GM18951 (cell line): ENCODE data around the gene AGMO.

Experiments
- POLR2A ChIP-seq: IDR thresholded peaks from 4 replicates; pipeline ENCODE4 v1.6.1; 2011; ENCODE audit warnings: mild to moderate bottlenecking; ENCODE audit not compliant: insufficient read length, insufficient read depth; ENCODE audit errors: extremely low read depth
- in situ Hi-C: fragments of 300-500 bp; cut with MboI; formaldehyde crosslinking; loops from one replicate; pipeline ENCODE4 v1.12.0; 2022; ENCODE audit warnings: low sequenced_read_pairs, mixed read lengths, inconsistent platforms; ENCODE audit not compliant: unreplicated experiment

AGMO gene

DNA sequence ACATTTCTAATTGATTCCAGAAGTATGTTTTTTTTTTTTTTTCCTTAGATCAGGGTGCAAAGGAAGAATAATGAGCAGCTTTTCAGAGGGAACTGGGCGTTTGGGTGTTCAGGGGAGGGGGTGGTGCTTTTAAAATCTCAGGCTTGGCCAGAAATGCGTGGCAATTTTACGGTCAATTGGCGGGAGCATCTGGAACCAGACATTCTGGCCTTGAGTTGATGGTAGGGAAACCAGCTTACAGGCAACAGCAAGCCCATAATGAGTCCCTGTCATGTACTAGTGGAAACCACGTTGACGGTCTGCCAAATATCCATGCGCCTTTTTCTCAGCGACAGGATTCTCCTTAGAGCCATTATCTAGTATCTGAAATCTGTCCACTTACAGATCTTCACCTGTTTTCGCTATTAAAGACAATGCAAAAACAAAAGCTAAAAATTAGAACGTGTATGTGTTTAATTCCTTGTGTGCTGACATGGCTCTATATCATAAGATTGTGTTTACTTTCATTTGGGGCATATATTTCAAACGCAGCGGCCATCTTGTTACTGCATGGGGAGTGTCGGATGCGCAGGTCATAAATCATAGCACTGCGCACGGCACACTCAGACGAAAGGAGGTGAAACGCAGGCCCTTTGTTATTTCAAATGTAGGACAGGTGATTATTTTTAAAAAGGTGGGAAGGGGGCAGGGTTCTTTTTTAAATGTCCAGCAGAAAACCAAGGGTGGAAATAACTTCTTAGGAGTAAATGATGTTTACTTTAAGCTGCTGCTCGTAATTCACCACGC, 209.2 kb downstream of the AGMO start:
- no peak for TF ChIP-seq POLR2A
- in situ Hi-C loops, result no loop called here

DNA sequence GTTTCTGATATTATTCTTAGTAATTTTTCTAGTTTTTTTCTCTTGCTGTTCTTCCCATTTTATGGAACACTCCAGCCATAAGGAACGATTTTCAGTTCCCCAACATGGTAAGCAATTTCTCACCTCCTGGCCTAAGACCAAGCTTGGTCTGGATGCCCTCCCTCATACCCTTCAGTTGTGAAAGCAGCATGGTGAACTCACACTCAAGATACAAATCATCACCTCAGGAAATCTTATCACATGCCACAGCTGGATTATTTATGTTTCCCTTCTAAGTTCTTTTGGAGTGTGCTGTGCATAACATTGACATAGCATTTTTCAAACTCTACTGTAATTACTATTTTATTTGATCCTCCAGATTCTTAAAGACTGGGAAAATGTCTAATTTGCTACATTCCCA, 216.6 kb downstream of the AGMO start:
- in situ Hi-C loops, result no loop called here
- TF ChIP-seq POLR2A, result no peak

DNA sequence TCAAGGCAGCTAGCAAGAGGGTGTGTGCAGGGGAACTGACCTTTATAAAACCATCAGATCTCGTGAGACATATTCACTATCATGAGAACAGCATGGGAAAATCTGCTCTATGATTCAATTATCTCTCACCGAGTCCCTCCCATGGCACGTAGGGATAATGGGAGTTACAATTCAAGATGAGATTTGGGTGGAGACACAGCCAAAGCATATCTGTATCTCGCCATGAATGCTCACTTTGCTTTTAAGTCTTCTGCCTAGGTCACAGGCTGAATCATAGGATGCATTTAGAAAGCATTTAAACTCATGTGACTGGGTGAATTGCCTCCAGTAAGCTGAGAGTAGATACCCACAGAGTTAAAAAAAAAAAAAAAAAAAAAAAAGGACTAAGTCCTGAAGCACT, 220.0 kb downstream of the AGMO start:
- in situ Hi-C loops, result no loop called here
- TF ChIP-seq POLR2A, result no peak

GRCh38 chr7:15336146-15336545, 225.7 kb downstream of the AGMO start:
- no peak for TF ChIP-seq POLR2A
- in situ Hi-C loops, result no loop called here

GRCh38 chr7:15335390-15335789, 226.4 kb downstream of the AGMO start:
- in situ Hi-C loops, result no loop called here
- no peak for TF ChIP-seq POLR2A

DNA sequence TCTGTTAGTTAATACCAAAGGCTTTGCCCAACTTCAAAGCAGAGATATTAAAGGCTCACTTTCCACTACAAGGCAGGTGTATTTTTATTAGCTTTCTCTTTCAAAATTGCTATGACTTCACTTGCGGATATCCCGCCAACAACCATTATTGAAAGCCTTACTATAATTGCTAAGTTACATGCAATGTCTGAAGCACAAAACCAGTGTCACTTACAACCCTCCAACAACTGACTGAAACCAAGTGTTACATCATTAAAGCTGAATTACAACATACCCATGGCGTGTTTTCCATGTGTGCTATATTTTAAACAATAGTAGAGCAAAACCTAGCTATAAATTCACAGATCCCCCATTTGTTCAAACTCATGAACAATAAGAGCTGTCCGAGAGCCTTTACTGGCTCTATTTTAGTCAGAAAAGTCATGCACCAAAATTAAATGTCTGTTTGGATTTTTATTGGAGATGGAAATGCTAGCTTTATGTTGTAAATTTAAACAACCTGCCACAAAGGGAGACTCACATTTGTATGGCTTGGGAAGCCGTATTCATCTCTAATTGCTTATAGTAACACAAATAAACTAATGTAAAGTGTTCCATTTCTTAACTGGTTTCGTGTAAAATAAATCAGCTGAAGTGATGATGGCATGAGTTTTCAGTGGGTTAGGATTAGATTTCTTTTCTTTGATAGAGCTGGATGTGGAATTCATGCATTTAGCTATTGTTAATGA, 227.1 kb downstream of the AGMO start:
- in situ Hi-C loops, result no loop called here
- TF ChIP-seq POLR2A, result no peak

DNA sequence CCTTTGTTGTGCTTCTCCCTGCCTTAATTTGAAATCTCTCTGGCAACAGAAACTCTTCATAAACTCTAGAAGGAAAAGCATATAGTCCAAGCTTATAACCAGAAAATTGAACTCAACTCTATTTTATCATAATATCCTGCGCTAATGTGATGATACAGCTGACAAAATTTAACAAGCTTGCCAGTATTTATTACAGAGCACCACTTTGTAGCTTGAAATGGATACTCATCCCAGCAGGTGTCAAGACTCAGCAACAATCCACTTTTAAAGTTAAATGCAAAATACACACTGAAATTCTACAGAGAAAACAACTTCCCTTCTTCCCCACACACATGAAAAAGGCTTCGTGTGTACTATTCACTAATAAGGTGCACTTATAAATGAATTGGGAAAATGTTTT, 228.9 kb downstream of the AGMO start:
- in situ Hi-C loops, result no loop called here
- TF ChIP-seq POLR2A, result no peak

DNA sequence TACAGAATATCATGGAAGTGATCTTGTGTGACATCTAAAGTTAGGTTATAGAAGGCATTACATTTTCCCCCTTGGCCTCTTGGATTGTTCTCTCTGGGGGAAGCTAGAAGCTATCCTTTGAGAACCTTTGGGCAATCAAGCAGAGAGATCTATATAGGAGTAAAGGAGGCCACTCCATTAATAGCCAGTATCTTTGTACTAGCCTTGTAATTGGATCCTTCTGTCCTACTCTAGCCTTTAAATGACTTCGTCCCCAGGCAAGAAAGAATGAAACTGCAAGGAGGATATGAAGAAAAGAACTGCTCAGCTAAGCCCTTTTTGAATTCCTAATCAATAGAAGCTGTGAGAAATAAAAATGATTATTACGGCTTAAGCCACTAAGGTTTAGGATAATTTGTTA, 230.9 kb downstream of the AGMO start:
- in situ Hi-C loops, result no loop called here
- TF ChIP-seq POLR2A, result no peak

GRCh38 chr7:15327001-15327400, 234.8 kb downstream of the AGMO start:
- in situ Hi-C loops, result no loop called here
- TF ChIP-seq POLR2A, result no peak

- in situ Hi-C loops, result no loop called here
- TF ChIP-seq POLR2A, result no peak
Observed at GRCh38 chr7:15326044-15326644, 235.7 kb downstream of the AGMO start.

GRCh38 chr7:15323550-15323949, 238.3 kb downstream of the AGMO start:
- TF ChIP-seq POLR2A, result no peak
- in situ Hi-C loops, result loop anchor here (25.0 kb wide), 1 partner anchor 764 kb away; no protein-coding TSS in a partner anchor

DNA sequence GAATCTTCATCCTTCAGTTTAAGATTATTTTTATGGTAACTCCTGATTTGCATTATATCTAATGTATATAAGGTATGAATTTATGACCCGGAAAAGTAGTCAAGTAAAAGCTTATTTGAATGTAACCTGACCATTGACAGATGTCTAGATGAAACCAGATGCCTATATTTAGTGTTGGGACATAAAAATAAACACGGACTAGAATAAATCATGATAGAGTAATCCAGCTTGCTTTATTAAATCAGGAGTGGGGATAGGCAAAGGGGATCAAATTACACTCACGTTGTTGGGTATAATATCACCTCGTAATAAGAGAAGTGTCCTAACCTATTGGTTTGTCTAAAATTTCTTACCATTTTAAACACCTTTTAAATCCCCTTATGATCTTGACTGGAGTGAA, 244.6 kb downstream of the AGMO start:
- TF ChIP-seq POLR2A, result no peak
- in situ Hi-C loops, result loop anchor here (25.0 kb wide), 1 partner anchor 770 kb away; no protein-coding TSS in a partner anchor

DNA sequence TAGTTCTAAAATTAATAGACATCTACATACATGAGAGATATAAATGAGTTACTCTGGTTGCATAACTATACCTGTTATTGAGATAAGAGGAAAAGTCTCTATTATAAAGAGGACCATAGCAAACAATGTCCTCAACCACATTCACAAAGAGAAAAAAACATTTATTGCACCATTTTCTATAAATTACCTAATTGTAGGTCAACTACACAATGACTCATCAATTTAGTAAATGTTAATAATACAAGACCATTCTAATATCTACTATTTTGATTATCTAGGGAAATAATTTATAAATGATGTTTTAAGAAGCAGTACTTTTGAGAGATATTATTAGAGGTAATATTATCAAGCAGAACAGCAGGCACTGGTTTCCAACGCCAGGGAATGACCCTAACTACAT, 246.1 kb downstream of the AGMO start:
- in situ Hi-C loops, result loop anchor here (25.0 kb wide), 1 partner anchor 772 kb away; no protein-coding TSS in a partner anchor
- no peak for TF ChIP-seq POLR2A

GRCh38 chr7:15314922-15315321, 246.9 kb downstream of the AGMO start:
- no peak for TF ChIP-seq POLR2A
- in situ Hi-C loops, result loop anchor here (25.0 kb wide), 1 partner anchor 772 kb away; no protein-coding TSS in a partner anchor

DNA sequence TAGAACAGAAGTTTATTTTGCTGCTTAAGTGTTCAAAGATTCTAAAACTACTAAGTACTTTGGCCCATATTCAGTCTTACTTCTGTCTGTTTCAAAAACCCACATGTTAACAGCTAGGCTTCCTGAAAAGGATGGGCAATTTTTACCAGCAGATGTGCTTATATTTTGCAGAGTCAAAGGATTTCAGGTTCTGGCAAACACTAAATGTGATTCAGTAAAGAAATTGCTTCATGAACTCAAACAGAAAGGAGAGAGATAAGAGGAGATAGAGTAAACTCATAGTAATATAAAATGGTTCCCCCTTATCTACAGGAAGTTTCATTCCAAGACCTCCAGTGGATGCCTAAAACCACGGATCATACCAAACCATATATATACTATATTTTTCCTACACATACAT, 248.5 kb downstream of the AGMO start:
- in situ Hi-C loops, result loop anchor here (25.0 kb wide), 1 partner anchor 774 kb away; no protein-coding TSS in a partner anchor
- no peak for TF ChIP-seq POLR2A
